Tibial nerve (tissue), 4 donors: ENCODE measurements around the gene TMEM140.

Experiments used
- EP300 ChIP-seq, 2 donors: sonication (generic); formaldehyde crosslinking; IDR thresholded peaks; one replicate each; pipeline ENCODE4 v1.6.1; 2017; ENCODE audit warnings: antibody characterized with exemption in 2 of 2, mild to moderate bottlenecking in 1 of 2
- TF ChIP-seq, protein P1 (sequence below), 5 experiments: fragments of 200-600 bp in 3 of 5; fragments of 450-650 bp in 2 of 5; sonication (generic) in 3 of 5; IDR thresholded peaks; one replicate each; pipeline ENCODE4 v1.5.1; 2016 to 2019; ENCODE audit warnings: antibody characterized with exemption in 5 of 5, mild to moderate bottlenecking in 3 of 5, moderate library complexity in 2 of 5

DNA sequence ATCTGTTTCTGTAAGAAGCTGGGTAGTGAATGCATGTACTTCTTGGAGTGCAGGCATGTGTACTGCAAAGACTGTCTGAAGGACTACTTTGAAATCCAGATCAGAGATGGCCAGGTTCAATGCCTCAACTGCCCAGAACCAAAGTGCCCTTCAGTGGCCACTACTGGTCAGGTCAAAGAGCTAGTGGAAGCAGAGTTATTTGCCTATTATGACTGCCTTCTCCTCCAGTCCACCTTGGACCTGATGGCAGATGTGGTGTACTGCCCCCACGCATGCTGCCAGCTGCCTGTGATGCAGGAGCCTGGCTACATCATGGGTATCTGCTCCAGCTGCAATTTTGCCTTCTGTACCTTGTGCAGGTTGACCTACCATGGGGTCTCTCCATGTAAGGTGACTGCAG lies 18.9 kb upstream of the TMEM140 start:
- TF ChIP-seq, protein P1, sequence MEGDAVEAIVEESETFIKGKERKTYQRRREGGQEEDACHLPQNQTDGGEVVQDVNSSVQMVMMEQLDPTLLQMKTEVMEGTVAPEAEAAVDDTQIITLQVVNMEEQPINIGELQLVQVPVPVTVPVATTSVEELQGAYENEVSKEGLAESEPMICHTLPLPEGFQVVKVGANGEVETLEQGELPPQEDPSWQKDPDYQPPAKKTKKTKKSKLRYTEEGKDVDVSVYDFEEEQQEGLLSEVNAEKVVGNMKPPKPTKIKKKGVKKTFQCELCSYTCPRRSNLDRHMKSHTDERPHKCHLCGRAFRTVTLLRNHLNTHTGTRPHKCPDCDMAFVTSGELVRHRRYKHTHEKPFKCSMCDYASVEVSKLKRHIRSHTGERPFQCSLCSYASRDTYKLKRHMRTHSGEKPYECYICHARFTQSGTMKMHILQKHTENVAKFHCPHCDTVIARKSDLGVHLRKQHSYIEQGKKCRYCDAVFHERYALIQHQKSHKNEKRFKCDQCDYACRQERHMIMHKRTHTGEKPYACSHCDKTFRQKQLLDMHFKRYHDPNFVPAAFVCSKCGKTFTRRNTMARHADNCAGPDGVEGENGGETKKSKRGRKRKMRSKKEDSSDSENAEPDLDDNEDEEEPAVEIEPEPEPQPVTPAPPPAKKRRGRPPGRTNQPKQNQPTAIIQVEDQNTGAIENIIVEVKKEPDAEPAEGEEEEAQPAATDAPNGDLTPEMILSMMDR (IDR thresholded peaks at IDR 0.05), result no peak
- TF ChIP-seq EP300 (IDR thresholded peaks at IDR 0.05), result no peak
